CD14-positive monocyte (primary cell): ENCODE data around the gene DSTN. TPM values are rescaled to one million over a fixed set of nuclear protein-coding genes. Genes with fewer than 3 reads are reported as not detected.

Source experiments
- DNase-seq, 3 donors: peaks; one replicate each; pipeline ENCODE4 v3.0.0-alpha.2; 2011 to 2022
- H2AFZ ChIP-seq: 2 replicates; pipeline ENCODE4 v1.6.0; 2012; ENCODE audit warnings: mild to moderate bottlenecking, low read depth, low read length, inconsistent platforms; ENCODE audit not compliant: insufficient read depth, poor library complexity, severe bottlenecking
- H3K27ac ChIP-seq, 2 donors: 1 replicate in 1 of 2; 2 replicates in 1 of 2; pipeline ENCODE4 v1.5.1; 2012 to 2013; ENCODE audit warnings: low read length in 2 of 2, control low read depth in 1 of 2, inconsistent platforms in 1 of 2, low read depth in 1 of 2, mild to moderate bottlenecking in 1 of 2
- H3K27me3 ChIP-seq, 2 donors: one replicate each; pipeline versions ENCODE4 v1.6.0 to v1.6.1; 2011 to 2013; ENCODE audit warnings: low read length in 2 of 2; ENCODE audit not compliant: control insufficient read depth in 2 of 2, insufficient read depth in 2 of 2
- H3K36me3 ChIP-seq, 2 donors: replicated peaks in 1 of 2; 1 replicate in 1 of 2; 2 replicates in 1 of 2; pipeline versions ENCODE4 v1.5.1 to v1.6.1; 2012 to 2013; ENCODE audit warnings: low read length in 2 of 2, control low read depth in 1 of 2, inconsistent platforms in 1 of 2, mild to moderate bottlenecking in 1 of 2; ENCODE audit not compliant: insufficient read depth in 2 of 2, control insufficient read depth in 1 of 2
- H3K4me1 ChIP-seq, 2 donors: 1 replicate in 1 of 2; 2 replicates in 1 of 2; pipeline versions ENCODE4 v1.5.1 to v1.6.1; 2012 to 2013; ENCODE audit warnings: low read length in 2 of 2, control low read depth in 1 of 2, inconsistent platforms in 1 of 2, mild to moderate bottlenecking in 1 of 2, moderate library complexity in 1 of 2; ENCODE audit not compliant: insufficient read depth in 2 of 2, control insufficient read depth in 1 of 2
- H3K4me2 ChIP-seq: replicated peaks from 2 replicates; pipeline ENCODE3; 2012; ENCODE audit warnings: low read length, moderate library complexity, mild to moderate bottlenecking; ENCODE audit not compliant: poor library complexity, severe bottlenecking; ENCODE audit errors: extremely low read depth
- H3K4me3 ChIP-seq, 3 experiments: fragments of 200-600 bp in 1 of 3; sonication (generic) in 1 of 3; replicated peaks in 1 of 3; 1 replicate in 2 of 3; 2 replicates in 1 of 3; pipeline ENCODE4 v1.5.1; 2011 to 2013; ENCODE audit warnings: low read length in 3 of 3, mild to moderate bottlenecking in 3 of 3, control low read depth in 2 of 3, low read depth in 2 of 3, inconsistent platforms in 1 of 3, moderate library complexity in 1 of 3
- H3K79me2 ChIP-seq: 2 replicates; pipeline ENCODE4 v1.6.0; 2012; ENCODE audit warnings: mild to moderate bottlenecking, control low read depth, inconsistent platforms, low read length, moderate library complexity; ENCODE audit not compliant: insufficient read depth
- H3K9ac ChIP-seq: 2 replicates; pipeline ENCODE4 v1.6.0; 2017; ENCODE audit warnings: low read length, mild to moderate bottlenecking; ENCODE audit not compliant: insufficient read depth, poor library complexity, severe bottlenecking
- H3K9me3 ChIP-seq, 2 donors: replicated peaks in 1 of 2; 1 replicate in 1 of 2; 2 replicates in 1 of 2; pipeline versions ENCODE4 v1.5.1 to v1.6.1; 2012 to 2013; ENCODE audit warnings: low read length in 2 of 2, control low read depth in 1 of 2; ENCODE audit not compliant: control insufficient read depth in 1 of 2, insufficient read depth in 1 of 2
- H4K20me1 ChIP-seq: 2 replicates; pipeline ENCODE4 v1.6.0; 2012; ENCODE audit warnings: mild to moderate bottlenecking, low read length, control low read depth, moderate library complexity; ENCODE audit not compliant: insufficient read depth
- H3K27ac Mint-ChIP-seq, 7 donors: one replicate each; pipeline ENCODE4 v1.8.0; 2020; ENCODE audit warnings: mild to moderate bottlenecking in 7 of 7, mixed read lengths in 7 of 7, moderate library complexity in 6 of 7, inconsistent platforms in 2 of 7
- H3K27me3 Mint-ChIP-seq, 3 donors: one replicate each; pipeline ENCODE4 v1.8.0; 2021 to 2022; ENCODE audit warnings: low read depth in 3 of 3, mild to moderate bottlenecking in 3 of 3, mixed read lengths in 3 of 3, moderate library complexity in 3 of 3, inconsistent platforms in 1 of 3
- H3K36me3 Mint-ChIP-seq, 2 donors: one replicate each; pipeline ENCODE4 v1.8.0; 2020; ENCODE audit warnings: mixed read lengths in 2 of 2, inconsistent platforms in 1 of 2, mild to moderate bottlenecking in 1 of 2
- H3K4me1 Mint-ChIP-seq: one replicate; pipeline ENCODE4 v1.8.0; 2020; ENCODE audit warnings: mild to moderate bottlenecking, mixed read lengths
- H3K4me3 Mint-ChIP-seq, 2 donors: one replicate each; pipeline ENCODE4 v1.8.0; 2020; ENCODE audit warnings: mild to moderate bottlenecking in 2 of 2, mixed read lengths in 2 of 2, moderate library complexity in 1 of 2
- H3K9me3 Mint-ChIP-seq, 7 donors: one replicate each; pipeline ENCODE4 v1.8.0; 2020 to 2022; ENCODE audit warnings: mixed read lengths in 7 of 7, mild to moderate bottlenecking in 6 of 7, moderate library complexity in 6 of 7, inconsistent platforms in 2 of 7
- CTCF ChIP-seq: fragments of 200-600 bp; IDR thresholded peaks from one replicate; pipeline ENCODE4 v1.8.0; 2022; ENCODE audit warnings: antibody characterized with exemption, mild to moderate bottlenecking
- WGBS: methylation state at CpG from one replicate; pipeline ENCODE4 v1.1.5; 2013; ENCODE audit warnings: missing lambda C conversion rate; ENCODE audit not compliant: insufficient coverage; 5-methylcytosine and 5-hydroxymethylcytosine counted together
- intact Hi-C, 2 donors: fragments of 100-400 bp; cut with micrococcal nuclease; formaldehyde crosslinking; loops; one replicate each; pipeline versions ENCODE4 v1.15.0 to v1.15.1; 2023
- polyA plus RNA-seq, 3 donors: library from polyadenylated mRNA; depleted of rRNA in 1 of 3; unstranded in 2 of 3; stranded (reverse) in 1 of 3; fragments of 300-500 nt in 2 of 3; fragments of >200 nt in 1 of 3; fragmentation: Illumina TruSeq in 2 of 3; gene quantifications; 1 replicate in 2 of 3; 2 replicates in 1 of 3; pipeline ENCODE4 v1.2.3, GENCODE V29; 2012 to 2021

Gene DSTN
- polyA plus RNA-seq, 3 donors, result 15.6 to 63.8 (median 58.4) TPM

- Histone ChIP-seq H3K4me1 (peaks cover 12 to 17% of the 10 kb centered on the region in 2 donors), H3K27ac (no peak overlapping the region), H3K9ac (no peak overlapping the region), H3K4me2 (no peak overlapping the region), H3K27me3 (no peaks in the 10 kb centered on the region), H3K36me3 (peaks cover 28 to 46% of the 10 kb centered on the region in 2 donors), H4K20me1 (peaks cover 4% of the 10 kb centered on the region), H3K9me3 (no peaks in the 10 kb centered on the region), H2AFZ (no peak overlapping the region), H3K4me3 (no peak overlapping the region), H3K79me2 (no peaks in the 10 kb centered on the region)
- 96% methylated on average over 5 of the region's 7 CpGs for WGBS
- H3K9me3 Mint-ChIP-seq, result no peaks in the 10 kb centered on the region
- H3K4me1 Mint-ChIP-seq, result peaks cover 19% of the 10 kb centered on the region
- H3K27me3 Mint-ChIP-seq, result no peaks in the 10 kb centered on the region
- H3K27ac Mint-ChIP-seq, result peak overlapping the region in 3 of 7 donors; percentile 9 to 36 (median 26)
- intact Hi-C loops, result loop anchor here in 1 of 2 donors (10.0 kb wide), 1 partner anchor 108 kb away; no protein-coding TSS in a partner anchor
- no peak for TF ChIP-seq CTCF
- H3K4me3 Mint-ChIP-seq, result no peak overlapping the region
- DNase-seq, result no peak
- peaks cover 23 to 48% of the 10 kb centered on the region in 2 donors for H3K36me3 Mint-ChIP-seq
These were observed 43.1 kb downstream of the DSTN start for GRCh38 chr20:17612992-17613327.

GRCh38 chr20:17613328-17614175, 43.7 kb downstream of the DSTN start:
- 92% methylated on average over 35 of the region's 40 CpGs for WGBS
- Mint-ChIP-seq H3K27me3 (no peaks in the 10 kb centered on the region), H3K9me3 (no peaks in the 10 kb centered on the region), H3K27ac (peak overlapping the region in 2 of 7 donors; percentile 26 to 54), H3K36me3 (peaks cover 23 to 49% of the 10 kb centered on the region in 2 donors), H3K4me3 (no peak overlapping the region), H3K4me1 (peaks cover 19% of the 10 kb centered on the region)
- Histone ChIP-seq H3K27ac (no peak overlapping the region), H3K36me3 (peaks cover 33 to 52% of the 10 kb centered on the region in 2 donors), H4K20me1 (peaks cover 4% of the 10 kb centered on the region), H3K4me1 (peaks cover 12 to 17% of the 10 kb centered on the region in 2 donors), H2AFZ (no peak overlapping the region), H3K27me3 (no peaks in the 10 kb centered on the region), H3K4me3 (no peak overlapping the region), H3K4me2 (no peak overlapping the region), H3K9ac (no peak overlapping the region), H3K79me2 (no peaks in the 10 kb centered on the region), H3K9me3 (no peaks in the 10 kb centered on the region)
- no peak for TF ChIP-seq CTCF
- DNase-seq, result peak in 1 of 3 donors; percentile 3
- intact Hi-C loops, result loop anchor here in 1 of 2 donors (10.0 kb wide), 1 partner anchor 109 kb away; no protein-coding TSS in a partner anchor
